Stimulated activated CD4-positive, alpha-beta T cell treated with anti-CD3 and anti-CD28 coated beads, Interleukin-15, amount 100 ng/mL, for 1 hour (primary cell): Measurements from ENCODE around the gene BEAN1.

ENCODE experiments used
- DNase-seq, 2 donors: peaks; one replicate each; pipeline ENCODE4 v3.0.0-alpha.2; 2020; ENCODE audit warnings: low read depth in 1 of 2, low spot score in 1 of 2

Gene BEAN1

GRCh38 chr16:66427036-66427860 is at the start of gene BEAN1:
BEAN1 (plus strand) TSS chr16:66427295; CDS start chr16:66437677, 10,382 bp downstream.
- DNase-seq = no peak

- DNase-seq = no peak
Observed at GRCh38 chr16:66377324-66377723, 49.8 kb upstream of the BEAN1 start.

GRCh38 chr16:66378741-66379570 is 48.1 kb upstream of the BEAN1 start:
- no peak for DNase-seq

GRCh38 chr16:66379571-66379941 is 47.5 kb upstream of the BEAN1 start:
- no peak for DNase-seq

- DNase-seq = no peak
Observed at GRCh38 chr16:66380421-66380820, 46.7 kb upstream of the BEAN1 start.

- no peak for DNase-seq
Observed at GRCh38 chr16:66381585-66382170, 45.4 kb upstream of the BEAN1 start.

GRCh38 chr16:66382171-66382965 is 44.7 kb upstream of the BEAN1 start:
- no peak for DNase-seq

- no peak for DNase-seq
Observed at GRCh38 chr16:66382966-66383299, 44.2 kb upstream of the BEAN1 start.

- DNase-seq = no peak
Observed at GRCh38 chr16:66383551-66383950, 43.5 kb upstream of the BEAN1 start.

GRCh38 chr16:66385415-66385814 is 41.7 kb upstream of the BEAN1 start:
- no peak for DNase-seq

- no peak for DNase-seq
Observed at GRCh38 chr16:66386629-66387622, 40.2 kb upstream of the BEAN1 start.

GRCh38 chr16:66387817-66388332 is 39.2 kb upstream of the BEAN1 start:
- DNase-seq = no peak

- DNase-seq = no peak
Observed at GRCh38 chr16:66388350-66389139, 38.5 kb upstream of the BEAN1 start.

- no peak for DNase-seq
Observed at GRCh38 chr16:66389256-66390176, 37.6 kb upstream of the BEAN1 start.

- DNase-seq = no peak
Observed at GRCh38 chr16:66390346-66391108, 36.6 kb upstream of the BEAN1 start.

- no peak for DNase-seq
Observed at GRCh38 chr16:66391726-66392670, 35.1 kb upstream of the BEAN1 start.
